NCI-H748 (cell line): ENCODE results near the gene GPRIN1.
A peak's percentile ranks its signal among the peaks of the same experiment; 100 is the strongest.

Experiments
- DNase-seq: peaks from one replicate; lab custom pipeline; 2025; ENCODE audit not compliant: unreplicated experiment; lab: John Stamatoyannopoulos, UW

Gene GPRIN1

DNA sequence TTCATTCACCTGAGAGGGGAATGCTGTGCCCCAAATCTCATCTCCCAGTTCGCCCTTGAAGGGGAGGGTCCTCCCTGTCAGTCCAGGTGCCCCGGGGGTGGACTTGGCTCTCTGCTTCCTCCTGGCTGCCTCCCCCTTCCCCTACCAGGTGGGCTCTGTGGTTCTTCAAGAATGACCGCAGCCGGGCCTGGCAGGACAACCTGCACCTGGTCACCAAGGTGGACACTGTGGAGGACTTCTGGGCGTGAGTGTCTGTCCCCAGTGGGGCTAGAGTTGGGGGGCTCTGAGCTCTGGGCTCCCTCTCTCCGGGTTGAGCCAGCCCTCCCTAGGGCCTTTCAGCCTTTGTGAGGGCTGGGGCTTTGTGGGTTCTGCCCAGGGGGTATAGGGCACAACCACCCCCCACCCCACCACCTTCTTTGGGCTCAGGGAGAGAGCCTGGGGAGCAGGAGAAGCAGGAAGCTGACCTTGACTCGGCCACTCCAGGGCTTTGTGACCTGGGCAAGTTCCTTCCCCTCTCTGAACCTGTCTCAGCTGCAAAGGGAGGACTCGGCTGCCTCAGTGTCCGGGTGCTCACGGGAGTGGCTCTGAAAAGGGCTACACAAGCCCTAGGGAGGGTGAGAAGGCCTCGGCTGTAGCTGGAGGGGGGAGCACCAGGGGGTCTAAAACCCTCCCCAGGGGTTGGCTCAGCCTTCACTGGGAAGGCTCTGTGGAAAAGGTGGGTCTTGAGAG, 33.7 kb upstream of the GPRIN1 start:
- DNase-seq: no peak

DNA sequence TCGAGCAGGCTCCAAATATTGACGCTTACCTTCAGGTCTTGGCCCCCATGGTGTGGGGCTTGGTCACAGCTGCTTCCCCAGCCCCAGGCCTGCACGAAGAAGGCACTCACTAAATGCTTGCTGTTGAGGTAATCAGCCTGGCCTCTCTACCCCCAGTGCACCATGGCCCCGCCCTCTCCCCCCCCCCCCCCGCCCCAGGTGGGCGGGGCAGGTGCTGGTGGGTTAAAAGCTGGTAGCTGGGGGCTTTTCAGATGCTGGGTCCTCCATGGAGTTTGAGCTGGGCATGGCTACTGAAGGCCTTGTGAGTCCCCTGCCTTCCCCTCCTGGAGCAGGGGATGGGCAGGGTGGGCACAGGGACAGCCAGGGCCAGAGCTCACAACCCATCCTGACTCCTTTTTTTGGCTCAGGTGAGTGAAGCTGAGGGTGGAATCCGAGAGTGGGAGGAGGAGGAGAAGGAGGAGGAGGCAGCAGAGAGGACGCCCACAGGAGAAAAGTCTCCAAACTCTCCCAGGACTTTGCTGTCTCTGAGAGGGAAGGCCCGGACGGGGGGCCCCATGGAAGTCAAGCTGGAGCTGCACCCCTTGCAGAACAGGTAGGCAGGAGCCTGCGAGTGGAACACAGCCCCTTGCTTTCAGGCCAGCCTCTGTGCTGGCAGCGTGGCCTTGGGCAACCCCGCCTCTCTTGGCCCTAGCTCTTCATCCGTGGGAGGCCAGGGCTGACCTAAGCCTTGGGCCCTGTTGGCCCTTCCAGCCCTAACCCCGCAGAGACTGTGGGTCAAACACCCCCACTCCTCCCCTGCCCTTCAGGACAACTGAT, 32.9 kb upstream of the GPRIN1 start:
- no peak for DNase-seq

- no peak for DNase-seq
Observed at GRCh38 chr5:176640616-176641015, 30.7 kb upstream of the GPRIN1 start.

- no peak for DNase-seq
Observed at GRCh38 chr5:176639981-176640380, 30.0 kb upstream of the GPRIN1 start.

DNA sequence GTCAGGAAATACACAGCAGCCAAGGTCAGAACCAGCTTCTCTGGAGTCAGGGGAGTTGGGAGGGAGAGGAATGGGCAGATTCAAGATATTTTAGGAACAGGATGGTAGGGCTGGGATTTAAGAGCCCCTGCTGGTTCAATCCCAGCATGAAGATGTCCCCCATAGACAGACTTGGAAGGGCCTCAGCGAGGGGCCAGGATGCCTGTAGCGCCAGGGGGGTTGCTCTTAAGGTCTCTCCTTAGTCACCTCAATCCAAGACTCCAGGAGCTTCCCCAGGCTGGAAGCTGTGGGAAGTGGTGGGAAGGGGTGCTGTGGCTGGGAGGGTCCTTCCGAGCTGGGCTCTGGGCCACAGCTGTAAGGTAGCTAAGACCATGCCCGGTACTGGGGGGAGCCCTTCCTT, 29.3 kb upstream of the GPRIN1 start:
- DNase-seq: no peak

- no peak for DNase-seq
Observed at GRCh38 chr5:176638437-176638836, 28.5 kb upstream of the GPRIN1 start.

DNA sequence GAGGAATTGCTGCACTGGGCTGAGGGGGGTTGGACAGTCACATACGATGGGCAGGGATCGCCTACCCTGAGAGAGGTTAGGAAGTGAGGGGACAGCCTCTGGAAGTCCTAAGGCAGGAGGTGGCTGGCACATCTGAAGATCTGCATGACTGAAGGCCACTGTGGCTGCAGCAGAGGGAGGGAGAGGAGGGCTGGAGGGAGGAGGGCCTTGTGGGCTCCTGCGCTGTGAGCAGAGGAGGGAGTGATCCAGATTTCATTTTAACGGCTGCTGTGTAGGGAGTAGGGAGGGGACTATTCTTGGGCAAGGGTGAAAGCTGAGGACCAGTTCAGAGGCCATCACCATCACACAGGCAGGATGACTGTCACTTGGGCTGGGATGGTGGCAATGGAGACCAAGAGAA, 27.6 kb upstream of the GPRIN1 start:
- DNase-seq: no peak

GRCh38 chr5:176636426-176636825, 26.5 kb upstream of the GPRIN1 start:
- DNase-seq: no peak

GRCh38 chr5:176633598-176633997, 23.6 kb upstream of the GPRIN1 start:
- no peak for DNase-seq

DNA sequence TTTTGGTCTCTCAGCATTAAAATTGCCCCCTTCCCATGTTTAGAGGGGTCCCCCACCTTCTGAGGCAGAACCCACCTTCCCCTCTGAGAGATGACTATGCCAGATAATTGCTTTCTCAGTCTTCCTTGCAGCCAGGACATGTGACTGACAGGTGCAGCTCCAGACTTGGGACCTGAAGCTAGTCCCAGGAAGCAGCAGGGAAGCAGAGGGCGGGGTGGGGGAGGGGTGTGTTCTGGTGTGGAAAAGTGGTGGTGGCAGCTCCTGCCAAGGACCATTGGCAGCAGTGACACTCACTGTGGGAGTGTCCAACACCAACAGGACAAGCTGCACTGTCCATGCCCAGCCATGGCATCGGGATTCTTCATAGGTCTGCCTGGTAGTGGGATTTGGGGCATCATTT, 22.8 kb upstream of the GPRIN1 start:
- DNase-seq: no peak

GRCh38 chr5:176631383-176632200, 21.6 kb upstream of the GPRIN1 start:
- DNase-seq: no peak

DNA sequence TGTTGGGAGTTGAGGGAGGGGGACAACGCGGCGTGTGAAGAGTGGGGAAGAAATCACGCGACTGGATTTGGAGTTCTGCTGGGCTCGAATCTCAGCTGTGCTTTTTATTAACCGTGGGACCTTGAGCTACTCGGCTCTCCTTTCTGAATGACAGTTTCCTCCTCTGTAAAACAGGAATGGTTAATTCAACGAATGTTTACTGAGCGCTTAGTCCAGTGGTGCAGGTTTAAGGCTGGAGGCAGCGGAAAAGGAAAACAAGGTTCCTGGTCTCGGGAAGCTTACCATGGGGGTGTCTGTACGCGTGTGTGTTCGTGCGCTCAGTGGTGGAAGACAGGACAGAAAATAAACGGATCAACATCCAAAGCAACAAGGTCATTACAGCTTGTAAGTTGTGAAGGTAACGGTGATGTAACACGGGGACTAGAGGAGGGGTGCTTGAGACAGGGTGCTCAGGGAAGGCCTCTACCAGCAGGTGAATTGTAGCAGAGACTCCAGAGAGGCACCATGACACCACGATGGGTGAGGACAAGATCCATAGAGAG, 20.8 kb upstream of the GPRIN1 start:
- peak; percentile 65 for DNase-seq

DNA sequence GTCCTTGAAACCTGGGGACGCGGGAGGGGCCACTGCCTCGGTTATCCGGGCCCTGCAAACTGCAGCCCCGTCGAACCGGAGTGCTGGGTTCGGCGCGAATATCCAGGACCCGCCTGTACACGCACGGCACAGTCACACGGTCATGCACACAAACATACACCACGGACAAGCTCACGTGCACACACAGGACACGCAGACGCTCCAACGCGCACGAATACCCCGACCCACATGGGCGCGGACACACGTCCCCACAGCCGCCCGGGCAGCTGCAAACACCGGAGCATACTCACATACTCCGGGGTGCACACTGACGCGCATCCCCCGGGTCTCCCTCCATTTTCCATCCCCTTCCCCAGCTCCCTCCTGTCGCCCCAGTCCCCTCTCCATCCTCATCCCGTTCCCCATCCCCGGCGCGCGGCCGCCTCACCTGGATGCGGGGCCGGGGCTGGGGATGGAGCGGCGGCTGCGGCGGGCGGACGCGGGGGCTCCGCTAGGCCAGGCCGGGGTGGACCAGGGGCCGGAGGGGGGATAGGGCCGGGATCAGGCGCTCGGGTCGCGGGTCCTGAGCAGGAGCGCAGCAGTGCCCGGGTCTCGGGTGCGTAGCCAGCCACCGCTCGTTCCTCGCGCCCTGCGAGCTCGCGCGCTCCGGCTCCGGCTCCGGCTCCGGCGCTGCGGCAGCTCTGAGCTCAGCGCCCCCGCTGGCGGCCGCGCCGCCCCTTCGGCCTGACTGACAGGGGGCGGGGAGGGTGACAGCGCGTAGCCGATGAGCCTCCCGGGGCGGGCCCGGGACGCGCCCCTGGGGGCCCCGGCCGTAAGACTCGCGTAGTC, 20.1 kb upstream of the GPRIN1 start, which contains the start of the genes EIF4E1B and SNCB:
Gene EIF4E1B (plus strand): TSS at position 823 of the 828 bp plus-strand sequence. CDS start 12,113 bp downstream, outside the sequence.
Gene SNCB (minus strand): TSS at position 682 of the 828 bp plus-strand sequence. CDS start 880 bp downstream, outside the sequence.
- DNase-seq: peak; percentile 73

DNA sequence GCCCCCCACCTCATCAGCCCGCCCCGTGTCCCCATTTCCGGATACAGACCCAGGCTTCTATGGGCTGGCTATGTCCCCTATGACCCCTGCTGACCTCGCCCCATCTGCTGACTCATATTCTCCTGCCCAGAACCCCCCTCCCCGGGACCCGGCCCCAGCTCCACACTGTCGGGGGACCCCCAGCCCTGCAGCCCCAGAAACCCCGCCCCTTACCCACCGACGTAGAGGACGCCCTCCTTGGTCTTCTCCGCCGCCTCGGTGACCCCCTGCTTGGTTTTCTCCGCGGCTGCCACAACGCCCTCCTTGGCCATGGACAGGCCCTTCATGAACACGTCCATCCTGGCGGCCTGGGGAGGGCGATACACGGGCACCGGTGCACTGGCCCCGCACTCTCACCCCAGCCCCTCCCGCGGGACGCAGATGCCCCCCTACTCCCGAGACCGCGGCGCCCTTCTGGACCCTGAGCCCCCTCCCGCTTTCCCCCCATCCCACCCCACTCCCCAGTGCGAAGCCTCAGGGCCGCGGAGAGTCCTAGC, 19.4 kb upstream of the GPRIN1 start:
- DNase-seq: no peak

DNA sequence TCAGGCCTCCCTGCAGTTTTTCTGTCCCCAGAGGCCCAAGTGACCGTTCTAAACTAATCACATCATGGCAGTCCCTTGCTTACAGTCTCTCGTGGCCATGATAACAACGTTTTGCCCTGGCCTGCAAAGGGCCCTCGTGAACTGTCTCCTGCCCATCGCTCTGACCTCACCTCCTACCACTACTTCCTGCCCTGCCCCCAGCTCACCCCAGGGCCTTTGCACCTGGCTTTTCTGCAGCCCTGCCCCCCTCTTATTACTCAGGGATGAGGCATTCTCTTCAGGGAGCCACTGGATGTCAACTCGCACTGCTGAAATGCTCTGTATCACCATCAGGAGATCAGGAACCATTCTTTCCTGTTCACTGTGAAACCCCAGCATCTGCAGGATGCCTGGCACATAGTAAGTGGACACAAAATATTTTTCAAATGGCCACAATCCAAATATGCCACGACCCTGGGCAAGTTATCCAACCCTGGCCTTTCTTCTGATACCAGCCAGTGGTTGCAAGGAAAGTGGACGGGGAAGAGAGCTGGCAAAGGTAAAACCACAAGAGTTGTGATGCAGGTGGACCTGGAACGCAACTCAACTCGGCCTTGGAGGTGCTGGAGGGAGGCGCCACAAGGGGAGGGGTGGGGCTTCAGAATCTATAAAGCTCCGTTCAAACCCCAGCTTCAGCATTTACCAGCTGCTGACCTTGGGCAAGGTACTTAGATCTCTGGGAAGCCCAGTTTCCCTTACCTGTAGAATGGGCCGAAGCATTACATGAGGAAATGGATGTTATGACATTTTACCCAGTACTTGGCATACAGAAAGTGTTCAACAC, 18.7 kb upstream of the GPRIN1 start:
- no peak for DNase-seq

- DNase-seq: no peak
Observed at GRCh38 chr5:176627582-176627981, 17.6 kb upstream of the GPRIN1 start.

DNA sequence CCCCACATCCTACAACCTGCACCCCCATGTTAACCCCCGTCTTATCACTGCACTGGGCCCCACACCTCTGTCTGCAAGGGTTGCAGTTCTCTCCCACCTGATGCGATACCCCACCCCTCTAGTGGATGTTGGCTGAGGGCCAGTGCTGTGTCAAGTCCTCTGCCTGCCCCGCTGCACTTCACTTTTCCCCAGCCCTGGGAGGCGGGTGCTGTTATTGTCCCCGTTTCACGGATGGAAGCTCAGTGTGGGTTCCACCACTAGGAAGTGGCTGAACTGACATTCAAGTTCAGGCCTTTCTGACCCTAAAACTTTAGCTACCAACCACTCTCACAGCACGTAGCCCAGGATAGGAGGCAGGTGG, 16.9 kb upstream of the GPRIN1 start:
- peak; percentile 14 for DNase-seq

DNA sequence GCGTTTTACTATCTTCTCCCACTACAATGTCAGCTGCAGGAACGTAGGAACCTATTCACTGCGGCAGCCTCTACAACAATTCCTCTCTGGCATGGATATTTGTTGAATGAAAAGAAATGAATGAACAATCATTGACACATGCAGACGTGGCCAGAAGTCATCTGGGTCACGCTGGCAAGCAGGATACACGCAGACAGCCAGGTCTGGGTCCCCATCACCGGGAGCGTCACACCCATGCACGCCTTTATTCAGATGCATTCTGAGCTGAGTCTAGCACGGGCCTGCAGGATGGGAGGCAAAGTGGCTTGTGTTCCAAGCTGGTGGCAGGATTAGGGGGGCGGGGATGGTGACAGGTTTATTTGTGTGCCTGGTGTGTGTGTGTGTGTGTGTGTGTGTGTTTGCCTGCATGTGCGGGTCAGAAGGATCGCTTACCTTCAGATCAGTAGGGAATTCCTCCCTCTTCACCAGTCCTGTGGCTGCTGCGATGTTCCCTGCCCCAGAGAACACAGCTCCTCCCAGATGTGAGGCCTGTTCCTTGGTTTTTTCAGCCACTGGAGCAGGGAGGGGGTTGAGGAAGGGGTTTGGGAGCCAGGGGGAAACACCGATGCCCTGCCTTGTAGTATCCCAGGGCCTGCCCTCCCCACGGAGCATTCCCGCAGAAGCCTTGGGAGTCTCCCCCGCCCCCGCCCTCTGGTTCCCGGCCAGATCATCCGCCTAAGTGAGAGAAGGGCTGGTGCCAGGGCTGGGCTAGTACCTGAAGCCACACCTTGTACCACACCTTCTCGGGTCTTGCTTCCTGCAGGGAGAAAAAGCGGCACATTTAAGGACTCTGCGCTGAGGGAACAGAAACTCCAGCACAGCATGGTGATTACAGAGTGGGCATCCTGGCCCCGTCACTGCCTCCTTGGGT, 16.3 kb upstream of the GPRIN1 start:
- no peak for DNase-seq
